HepG2 (cell line): Measurements from ENCODE around the gene REELD1. TPM values are rescaled to one million over a fixed set of nuclear protein-coding genes. Genes with fewer than 3 reads are reported as not detected.

Experiments used
- ATAC-seq: fragments of 200-7000 bp; cut with Tn5 transposase; 3 replicates; pipeline ENCODE4 v1.9.1; 2020; ENCODE audit warnings: mild to moderate bottlenecking, moderate library complexity
- BruUV-seq: library from RNA; stranded (reverse); fragments of 400-500 nt; replicated peaks from 2 replicates; lab custom pipeline; 2021; lab: Mats Ljungman, UMichigan
- CTCF ChIA-PET: fragments of 300-600 bp; formaldehyde crosslinking; extraction: SDS; loops from one replicate; lab custom pipeline; 2021; ENCODE audit warnings: low total read pairs, inconsistent platforms, low intra/inter-chr PET ratio; lab: Yijun Ruan, JAX
- POLR2A ChIA-PET: fragments of 350-600 bp; sonication (Branson Sonifier 250); formaldehyde crosslinking; loops from one replicate; lab custom pipeline; 2020; ENCODE audit warnings: antibody characterized with exemption, inconsistent platforms; lab: Yijun Ruan, JAX
- DNase-seq: peaks from one replicate; pipeline ENCODE4 v3.0.0-alpha.2; 2015; ENCODE audit warnings: low spot score
- FAIRE-seq: peaks from 3 replicates; lab custom pipeline; 2011; peaks lifted over from hg19 to GRCh38; lab: Jason Lieb, UNC
- H2AFZ ChIP-seq: one replicate; pipeline ENCODE4 v1.6.1; 2011; ENCODE audit warnings: low read length, inconsistent platforms
- H3K27ac ChIP-seq: fragments of 300-600 bp; 3 replicates; pipeline ENCODE4 v1.8.0; 2011; ENCODE audit warnings: mixed run types, mild to moderate bottlenecking, mixed read lengths, low read length, inconsistent platforms; ENCODE audit not compliant: insufficient read depth; ENCODE audit errors: extremely low read length
- H3K27me3 ChIP-seq, 2 experiments: fragments of 200-600 bp in 1 of 2; 2 replicates in 1 of 2; 3 replicates in 1 of 2; pipeline versions ENCODE4 v1.6.0 to v1.8.0; 2011; ENCODE audit warnings: low read length in 2 of 2, mild to moderate bottlenecking in 2 of 2, moderate library complexity in 2 of 2, inconsistent platforms in 1 of 2; ENCODE audit not compliant: insufficient read depth in 2 of 2, control insufficient read depth in 1 of 2
- H3K36me3 ChIP-seq, 2 experiments: fragments of 200-600 bp in 1 of 2; replicated peaks in 1 of 2; 2 replicates in 1 of 2; 3 replicates in 1 of 2; pipeline versions ENCODE4 v1.5.1 to v1.8.0; 2011; ENCODE audit warnings: low read length in 2 of 2, inconsistent platforms in 1 of 2; ENCODE audit not compliant: insufficient read depth in 2 of 2, control insufficient read depth in 1 of 2
- H3K4me1 ChIP-seq: 2 replicates; pipeline ENCODE4 v1.5.1; 2012; ENCODE audit warnings: low read length, inconsistent platforms; ENCODE audit not compliant: insufficient read depth
- H3K4me2 ChIP-seq: 2 replicates; pipeline ENCODE4 v1.6.0; 2011; ENCODE audit warnings: low read depth, low read length, inconsistent platforms
- H3K4me3 ChIP-seq, 3 experiments: fragments of 200-600 bp in 1 of 3; sonication (generic), shearing (Covaris generic) in 1 of 3; replicated peaks in 1 of 3; 2 replicates each; pipeline ENCODE4 v1.5.1; 2011 to 2016; ENCODE audit warnings: low read length in 3 of 3, inconsistent platforms in 2 of 3, low read depth in 2 of 3, mild to moderate bottlenecking in 2 of 3, control low read depth in 1 of 3, mixed read lengths in 1 of 3; ENCODE audit not compliant: insufficient read depth in 1 of 3
- H3K79me2 ChIP-seq: one replicate; pipeline ENCODE4 v1.6.1; 2011; ENCODE audit warnings: low read length, inconsistent platforms; ENCODE audit not compliant: insufficient read depth
- H3K9ac ChIP-seq: 2 replicates; pipeline ENCODE4 v1.6.0; 2011; ENCODE audit warnings: mild to moderate bottlenecking, low read depth, low read length, inconsistent platforms; ENCODE audit not compliant: insufficient read depth
- H3K9me3 ChIP-seq: 2 replicates; pipeline ENCODE4 v1.5.1; 2012; ENCODE audit warnings: mild to moderate bottlenecking, low read length
- H4K20me1 ChIP-seq: 2 replicates; pipeline ENCODE4 v1.6.0; 2011; ENCODE audit warnings: inconsistent platforms, mild to moderate bottlenecking, low read length, moderate library complexity; ENCODE audit not compliant: insufficient read depth
- CENPX ChIP-seq: sonication (generic); formaldehyde crosslinking; IDR thresholded peaks from 2 replicates; pipeline ENCODE4 v1.9.0; 2021; ENCODE audit warnings: mild to moderate bottlenecking, missing genetic modification reagents, moderate library complexity
- EEA1 ChIP-seq: sonication (generic); formaldehyde crosslinking; IDR thresholded peaks from 2 replicates; pipeline ENCODE4 v1.5.1; 2020; ENCODE audit warnings: mild to moderate bottlenecking, missing genetic modification reagents, borderline replicate concordance
- HDAC1 ChIP-seq: sonication (generic); formaldehyde crosslinking; IDR thresholded peaks from 2 replicates; pipeline ENCODE4 v1.5.1; 2020; ENCODE audit warnings: mild to moderate bottlenecking, missing genetic modification reagents
- RXRA ChIP-seq: sonication (generic); formaldehyde crosslinking; IDR thresholded peaks from 2 replicates; pipeline ENCODE4 v1.5.1; 2020; ENCODE audit warnings: missing genetic modification reagents
- SKI ChIP-seq: fragments of 450-650 bp; IDR thresholded peaks from one replicate; pipeline ENCODE4 v1.6.1; 2018; ENCODE audit warnings: mild to moderate bottlenecking; ENCODE audit not compliant: partially characterized antibody
- THYN1 ChIP-seq: sonication (generic); formaldehyde crosslinking; IDR thresholded peaks from 2 replicates; pipeline ENCODE4 v1.8.1; 2023; ENCODE audit warnings: low read depth, mild to moderate bottlenecking, moderate library complexity, missing genetic modification reagents, borderline replicate concordance
- ZFP36L1 ChIP-seq: sonication (generic); formaldehyde crosslinking; IDR thresholded peaks from 2 replicates; pipeline ENCODE4 v1.8.0; 2022; ENCODE audit warnings: mild to moderate bottlenecking, missing genetic modification reagents, moderate library complexity
- ZFYVE20 ChIP-seq: sonication (generic); formaldehyde crosslinking; IDR thresholded peaks from 2 replicates; pipeline ENCODE4 v1.8.0; 2023; ENCODE audit warnings: low read depth, mild to moderate bottlenecking, moderate library complexity, missing genetic modification reagents, borderline replicate concordance
- ZNF136 ChIP-seq: sonication (generic); formaldehyde crosslinking; IDR thresholded peaks from 2 replicates; pipeline ENCODE4 v1.8.1; 2022; ENCODE audit warnings: low read depth, mild to moderate bottlenecking, moderate library complexity, missing genetic modification reagents
- ZNF883 ChIP-seq: sonication (generic); formaldehyde crosslinking; IDR thresholded peaks from 2 replicates; pipeline ENCODE4 v1.5.1; 2020; ENCODE audit warnings: mild to moderate bottlenecking, missing genetic modification reagents; ENCODE audit errors: not compliant biosample characterization
- WGBS: methylation state at CpG from one replicate; pipeline ENCODE4 v1.1.6; 2017; ENCODE audit warnings: low lambda C conversion rate; 5-methylcytosine and 5-hydroxymethylcytosine counted together
- in situ Hi-C: cut with HindIII; loops from 2 replicates; pipeline ENCODE4 v1.10.0; 2017; ENCODE audit warnings: low pct_unique_long_range_greater_than_20kb; ENCODE audit not compliant: extremely low pct_ligation_motif_present
- intact Hi-C: fragments of 100-400 bp; cut with micrococcal nuclease; formaldehyde crosslinking; loops from one replicate; pipeline ENCODE4 v1.10.0; 2022; ENCODE audit not compliant: unreplicated experiment
- polyA plus RNA-seq, 8 experiments: library from polyadenylated mRNA; depleted of rRNA in 3 of 8; stranded (reverse) in 7 of 8; unstranded in 1 of 8; fragments of >200 nt; fragmentation: Illumina TruSeq in 4 of 8; extraction: Trizol in 4 of 8; gene quantifications; 2 replicates each; pipeline versions ENCODE4 v1.2.1 to v1.2.3, GENCODE V29; 2011 to 2016; ENCODE audit warnings: low read depth in 4 of 8, missing spikeins in 1 of 8, mixed read lengths in 1 of 8; ENCODE audit not compliant: insufficient read depth in 1 of 8
- total RNA-seq, 5 experiments: library from RNA; depleted of rRNA; stranded (reverse); fragments of >200 nt; fragmentation: Illumina TruSeq; extraction: Trizol; gene quantifications; 2 replicates each; pipeline ENCODE4 v1.2.3, GENCODE V29; 2016; ENCODE audit warnings: low read depth in 1 of 5
- TF ChIP-seq, protein P1 (sequence below): IDR thresholded peaks from 2 replicates; pipeline ENCODE4 v1.6.1; 2016
- TF ChIP-seq, protein P2 (sequence below): IDR thresholded peaks from 2 replicates; pipeline ENCODE4 v1.6.1; 2016; ENCODE audit warnings: low read depth
- TF ChIP-seq, protein P3 (sequence below): sonication (generic); formaldehyde crosslinking; IDR thresholded peaks from 2 replicates; pipeline ENCODE4 v1.4.0; 2020; ENCODE audit warnings: low read depth, mild to moderate bottlenecking, missing genetic modification reagents

Gene REELD1
- total and polyA plus RNA-seq, 2 of the 13 experiments (the other 11 are each of a cell fraction or from before 2014, with no cell fraction given) = 0.04 to 0.26 TPM

DNA sequence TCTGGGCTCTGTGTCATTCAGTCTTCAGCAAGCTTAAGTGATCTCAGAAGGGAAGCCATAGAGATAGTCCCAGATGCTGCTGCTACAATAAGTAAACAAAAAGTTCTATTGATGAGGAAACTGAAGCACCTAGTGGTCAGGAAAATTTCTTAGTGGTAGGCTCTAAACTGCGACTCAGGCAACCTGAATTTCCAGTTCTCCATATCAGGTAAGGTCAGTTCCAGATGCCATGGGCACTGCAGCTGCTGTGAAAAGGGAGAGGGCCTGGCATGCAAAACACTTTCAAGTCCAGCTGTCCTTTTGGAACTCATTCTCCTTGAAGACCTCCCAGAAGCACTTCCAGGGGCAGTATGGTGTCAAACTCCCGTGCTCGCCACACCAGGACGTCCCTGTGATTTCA, 46.2 kb downstream of the REELD1 start (continued):
- TF ChIP-seq ZNF883 (no peak), EEA1 (CRISPR knock-in tag) (no peak), ZFP36L1 (CRISPR knock-in tag) (no peak), ZFYVE20 (no peak)
- TF ChIP-seq, protein P1, sequence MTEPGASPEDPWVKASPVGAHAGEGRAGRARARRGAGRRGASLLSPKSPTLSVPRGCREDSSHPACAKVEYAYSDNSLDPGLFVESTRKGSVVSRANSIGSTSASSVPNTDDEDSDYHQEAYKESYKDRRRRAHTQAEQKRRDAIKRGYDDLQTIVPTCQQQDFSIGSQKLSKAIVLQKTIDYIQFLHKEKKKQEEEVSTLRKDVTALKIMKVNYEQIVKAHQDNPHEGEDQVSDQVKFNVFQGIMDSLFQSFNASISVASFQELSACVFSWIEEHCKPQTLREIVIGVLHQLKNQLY = no peak
- TF ChIP-seq, protein P2, sequence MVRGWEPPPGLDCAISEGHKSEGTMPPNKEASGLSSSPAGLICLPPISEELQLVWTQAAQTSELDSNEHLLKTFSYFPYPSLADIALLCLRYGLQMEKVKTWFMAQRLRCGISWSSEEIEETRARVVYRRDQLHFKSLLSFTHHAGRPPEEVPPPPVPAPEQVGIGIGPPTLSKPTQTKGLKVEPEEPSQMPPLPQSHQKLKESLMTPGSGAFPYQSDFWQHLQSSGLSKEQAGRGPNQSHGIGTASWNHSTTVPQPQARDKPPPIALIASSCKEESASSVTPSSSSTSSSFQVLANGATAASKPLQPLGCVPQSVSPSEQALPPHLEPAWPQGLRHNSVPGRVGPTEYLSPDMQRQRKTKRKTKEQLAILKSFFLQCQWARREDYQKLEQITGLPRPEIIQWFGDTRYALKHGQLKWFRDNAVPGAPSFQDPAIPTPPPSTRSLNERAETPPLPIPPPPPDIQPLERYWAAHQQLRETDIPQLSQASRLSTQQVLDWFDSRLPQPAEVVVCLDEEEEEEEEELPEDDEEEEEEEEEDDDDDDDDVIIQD (CRISPR knock-in tag) = no peak

DNA sequence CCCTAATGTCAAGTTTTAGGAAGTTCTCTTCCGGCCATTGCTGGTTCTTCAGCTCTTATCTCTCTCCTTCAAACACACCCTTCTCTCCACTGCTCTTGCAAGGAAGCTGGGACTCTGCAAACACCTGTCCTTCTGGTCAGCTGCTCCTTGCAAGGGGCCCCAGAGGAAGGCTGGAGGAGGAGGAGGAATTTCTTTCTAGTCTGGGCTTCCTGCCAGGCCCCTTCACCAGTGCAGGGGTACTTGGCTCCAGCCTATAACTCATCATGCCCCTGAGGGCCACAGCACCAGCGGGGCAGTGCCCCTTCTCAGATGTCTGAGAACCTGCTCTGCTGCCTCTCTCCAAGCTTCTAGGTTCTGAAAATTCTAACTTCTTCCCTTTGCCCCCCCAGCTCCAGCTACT, 46.7 kb downstream of the REELD1 start:
- H3K4me3 ChIP-seq = no peak overlapping the region
- no peak overlapping the region for H3K27ac ChIP-seq
- H3K79me2 ChIP-seq = no peaks in the 10 kb centered on the region
- no peak for DNase-seq
- H3K9me3 ChIP-seq = no peaks in the 10 kb centered on the region
- POLR2A ChIA-PET = no interaction called here
- H2AFZ ChIP-seq = no peak overlapping the region
- TF ChIP-seq RXRA (CRISPR knock-in tag) (no peak), HDAC1 (CRISPR knock-in tag) (no peak), CENPX (CRISPR knock-in tag) (no peak), THYN1 (CRISPR knock-in tag) (no peak), ZNF136 (no peak), SKI (no peak)
- TF ChIP-seq, protein P3, sequence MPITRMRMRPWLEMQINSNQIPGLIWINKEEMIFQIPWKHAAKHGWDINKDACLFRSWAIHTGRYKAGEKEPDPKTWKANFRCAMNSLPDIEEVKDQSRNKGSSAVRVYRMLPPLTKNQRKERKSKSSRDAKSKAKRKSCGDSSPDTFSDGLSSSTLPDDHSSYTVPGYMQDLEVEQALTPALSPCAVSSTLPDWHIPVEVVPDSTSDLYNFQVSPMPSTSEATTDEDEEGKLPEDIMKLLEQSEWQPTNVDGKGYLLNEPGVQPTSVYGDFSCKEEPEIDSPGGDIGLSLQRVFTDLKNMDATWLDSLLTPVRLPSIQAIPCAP = no peak
- no peak overlapping the region for H3K9ac ChIP-seq
- H4K20me1 ChIP-seq = no peaks in the 10 kb centered on the region
- in situ Hi-C loops = no loop called here
- no TSS peak for BruUV-seq
- H3K36me3 ChIP-seq = peaks cover 0 to 3% of the 10 kb centered on the region in 2 experiments; a peak in 1 of 5 replicates
- FAIRE-seq = no peak
- H3K27me3 ChIP-seq = no peaks in the 10 kb centered on the region
- ATAC-seq = no peak
- 100% methylated on average over 1 of the region's 2 CpGs for WGBS
- H3K4me1 ChIP-seq = no peaks in the 10 kb centered on the region
- H3K4me2 ChIP-seq = no peak overlapping the region
- CTCF ChIA-PET = no interaction called here
- intact Hi-C loops = loop anchor here (2.0 kb wide), 1 partner anchor 30 kb away; no protein-coding TSS in a partner anchor
